Astrocyte (in vitro differentiated cells and primary cell): ENCODE data around the gene SPDYE3. TPM values are rescaled to one million over a fixed set of nuclear protein-coding genes. Genes with fewer than 3 reads are reported as not detected.

ENCODE experiments used
- total RNA-seq: library from RNA; stranded (reverse); gene quantifications from 2 replicates; pipeline ENCODE4 v1.2.1, GENCODE V29; 2021

The SPDYE3 gene
- total RNA-seq, 1 donor from 2014 or later = not detected

Other genes with a start within 250 kb of the SPDYE3 start
- 24.0 TPM in 2 replicates for gene ZNF3, start 226.0 kb upstream of the SPDYE3 start, total RNA-seq
- 87.9 and 95.3 TPM in 2 replicates for gene COPS6, start 218.7 kb upstream of the SPDYE3 start, total RNA-seq
- gene MCM7, start 206.3 kb upstream of the SPDYE3 start, total RNA-seq = 39.7 and 55.2 TPM in 2 replicates
- 14.7 and 15.5 TPM in 2 replicates for gene AP4M1, start 206.1 kb upstream of the SPDYE3 start, total RNA-seq
- gene TAF6, start 188.3 kb upstream of the SPDYE3 start, total RNA-seq = 35.7 and 47.0 TPM in 2 replicates
- 16.4 and 18.5 TPM in 2 replicates for gene CNPY4, start 188.1 kb upstream of the SPDYE3 start, total RNA-seq
- gene MBLAC1, start 180.7 kb upstream of the SPDYE3 start, total RNA-seq = 2.3 and 2.7 TPM in 2 replicates
- gene LAMTOR4, start 158.8 kb upstream of the SPDYE3 start, total RNA-seq = 59.9 and 62.7 TPM in 2 replicates
- gene TRAPPC14, start 149.0 kb upstream of the SPDYE3 start, total RNA-seq = 18.7 and 19.5 TPM in 2 replicates
- gene GAL3ST4, start 139.1 kb upstream of the SPDYE3 start, total RNA-seq = 3.1 and 3.4 TPM in 2 replicates
- gene GPC2, start 130.3 kb upstream of the SPDYE3 start, total RNA-seq = 6.5 and 7.6 TPM in 2 replicates
- 0.34 and 0.36 TPM in 2 replicates for gene STAG3, start 129.8 kb upstream of the SPDYE3 start, total RNA-seq
- gene PVRIG, start 87.8 kb upstream of the SPDYE3 start, total RNA-seq = not detected in 2 replicates
- 19.9 and 21.1 TPM in 2 replicates for gene PILRB, start 50.4 kb downstream of the SPDYE3 start, total RNA-seq
- gene PILRA, start 65.8 kb downstream of the SPDYE3 start, total RNA-seq = 2.3 and 3.0 TPM in 2 replicates
- 2.1 and 2.6 TPM in 2 replicates for gene ZCWPW1, start 121.0 kb downstream of the SPDYE3 start, total RNA-seq
- 20.2 and 20.5 TPM in 2 replicates for gene MEPCE, start 122.1 kb downstream of the SPDYE3 start, total RNA-seq
- gene PPP1R35, start 128.8 kb downstream of the SPDYE3 start, total RNA-seq = 18.5 and 19.7 TPM in 2 replicates
- gene SPACDR, start 156.6 kb downstream of the SPDYE3 start, total RNA-seq = 2.5 and 2.6 TPM in 2 replicates
- gene TSC22D4, start 171.5 kb downstream of the SPDYE3 start, total RNA-seq = 52.9 and 53.4 TPM in 2 replicates
- gene NYAP1, start 176.2 kb downstream of the SPDYE3 start, total RNA-seq = 2.5 and 2.6 TPM in 2 replicates
- gene AGFG2, start 231.5 kb downstream of the SPDYE3 start, total RNA-seq = 6.2 and 7.1 TPM in 2 replicates